Measurements from ENCODE around the gene PET117. TPM values are rescaled to one million over a fixed set of nuclear protein-coding genes. Genes with fewer than 3 reads are reported as not detected.

The PET117 gene
- total RNA-seq, 2 experiments from 2014 or later: 13.6 to 14.6 TPM

GRCh38 chr20:18191306-18191705, 53.6 kb downstream of the PET117 start:
- ChIA-PET CTCF (no interaction called here), POLR2A (no interaction called here)
- DNase-seq: no peak
- intact Hi-C loops (cut with DNase I, micrococcal nuclease): no loop called here
- no peak for TF ChIP-seq CTCF (IDR thresholded peaks at IDR 0.05)
- Mint-ChIP-seq H3K27ac (no peak overlapping the region), H3K9me3 (no peaks in the 10 kb centered on the region), H3K4me1 (ENCODE audit: low read depth) (no peaks in the 10 kb centered on the region), H3K4me3 (no peak overlapping the region), H3K27me3 (no peaks in the 10 kb centered on the region), H3K36me3 (ENCODE audit: low read depth) (peaks cover 40% of the 10 kb centered on the region)
- Histone ChIP-seq H3K4me1 (ENCODE audit: insufficient read depth, low read length) (no peaks in the 10 kb centered on the region), H3K9me3 (ENCODE audit: control insufficient read depth in 1 of 2, insufficient read depth in 1 of 2, low read length in 2 of 2) (no peaks in the 10 kb centered on the region), H3K27ac (ENCODE audit: low read depth in 1 of 2, low read length in 2 of 2) (no peak overlapping the region), H3K4me3 (ENCODE audit: low read length) (no peak overlapping the region), H3K36me3 (ENCODE audit: insufficient read depth, low read length) (peaks cover 10% of the 10 kb centered on the region), H3K27me3 (ENCODE audit: control insufficient read depth in 1 of 2, insufficient read depth in 2 of 2, low read length in 2 of 2) (no peaks in the 10 kb centered on the region)
- ATAC-seq (ENCODE audit: poor library complexity): no peak

Other genes with a start within 250 kb of the PET117 start
- gene SNX5, start 169.1 kb upstream of the PET117 start, total RNA-seq: 10 to 100 TPM; 58.3 to 60.3 TPM
- 1 to 10 TPM; 4.5 to 4.6 TPM for gene MGME1, start 168.8 kb upstream of the PET117 start, total RNA-seq
- not detected for gene OVOL2, start 79.9 kb upstream of the PET117 start, total RNA-seq
- 1 to 10 TPM; 8.5 to 9.4 TPM for gene KAT14, start within 50 bp of the PET117 start, total RNA-seq
- gene ZNF133, start 150.7 kb downstream of the PET117 start, total RNA-seq: 1 to 10 TPM; 3.3 to 4.1 TPM

Measured in CD4-positive, alpha-beta T cell (primary cell).